HepG2 (cell line): ENCODE results near the gene YIF1A. TPM values are rescaled to one million over a fixed set of nuclear protein-coding genes. Genes with fewer than 3 reads are reported as not detected.

Experiments used
- BCL6 ChIP-seq: IDR thresholded peaks from 2 replicates; pipeline ENCODE4 v1.6.1; 2016; ENCODE audit warnings: missing genetic modification reagents, missing compliant biosample characterization
- CC2D1A ChIP-seq: sonication (generic); formaldehyde crosslinking; IDR thresholded peaks from 2 replicates; pipeline ENCODE4 v1.8.1; 2023; ENCODE audit warnings: mild to moderate bottlenecking, missing genetic modification reagents
- HIVEP1 ChIP-seq: sonication (generic); formaldehyde crosslinking; IDR thresholded peaks from 2 replicates; pipeline ENCODE4 v1.4.0; 2020; ENCODE audit warnings: mild to moderate bottlenecking, missing genetic modification reagents
- KLF12 ChIP-seq: sonication (generic); formaldehyde crosslinking; IDR thresholded peaks from 2 replicates; pipeline ENCODE4 v1.4.0; 2020; ENCODE audit warnings: missing genetic modification reagents, borderline replicate concordance
- MAFG ChIP-seq: sonication (generic); formaldehyde crosslinking; IDR thresholded peaks from 2 replicates; pipeline ENCODE4 v1.5.1; 2020; ENCODE audit warnings: mild to moderate bottlenecking, missing genetic modification reagents
- MLX ChIP-seq: IDR thresholded peaks from 2 replicates; pipeline ENCODE4 v1.6.1; 2016
- MTA1 ChIP-seq: sonication (generic); formaldehyde crosslinking; IDR thresholded peaks from 2 replicates; pipeline ENCODE4 v1.4.0; 2020; ENCODE audit warnings: missing genetic modification reagents, mild to moderate bottlenecking, borderline replicate concordance
- PRDM10 ChIP-seq: sonication (generic); formaldehyde crosslinking; IDR thresholded peaks from 2 replicates; pipeline ENCODE4 v1.4.0; 2020; ENCODE audit warnings: low read depth, missing genetic modification reagents
- TAF15 ChIP-seq: fragments of 200-400 bp; formaldehyde crosslinking; IDR thresholded peaks from one replicate; pipeline ENCODE4 v1.6.1; 2018; ENCODE audit warnings: mild to moderate bottlenecking, low read depth, low read length; ENCODE audit not compliant: poor library complexity, severe bottlenecking
- TEF ChIP-seq: sonication (generic); formaldehyde crosslinking; IDR thresholded peaks from 2 replicates; pipeline ENCODE4 v1.5.0; 2020; ENCODE audit warnings: missing genetic modification reagents
- TGIF2 ChIP-seq: IDR thresholded peaks from 2 replicates; pipeline ENCODE4 v1.6.1; 2016; ENCODE audit warnings: control low read depth, missing compliant biosample characterization
- XRCC5 ChIP-seq: fragments of 200-400 bp; formaldehyde crosslinking; optimal IDR thresholded peaks from 2 replicates; pipeline ENCODE3; 2017; ENCODE audit warnings: mild to moderate bottlenecking, low read length
- ZFP36L1 ChIP-seq: sonication (generic); formaldehyde crosslinking; IDR thresholded peaks from 2 replicates; pipeline ENCODE4 v1.8.0; 2022; ENCODE audit warnings: mild to moderate bottlenecking, missing genetic modification reagents, moderate library complexity
- ZNF10 ChIP-seq: sonication (generic); formaldehyde crosslinking; IDR thresholded peaks from 2 replicates; pipeline ENCODE4 v1.4.0; 2020; ENCODE audit warnings: mild to moderate bottlenecking, low read depth, missing genetic modification reagents, borderline replicate concordance
- ZNF3 ChIP-seq: IDR thresholded peaks from 2 replicates; pipeline ENCODE4 v1.7.0; 2017; ENCODE audit warnings: inconsistent platforms
- ZNF331 ChIP-seq: sonication (generic); formaldehyde crosslinking; IDR thresholded peaks from 2 replicates; pipeline ENCODE4 v1.4.0; 2020; ENCODE audit warnings: missing genetic modification reagents
- ZNF609 ChIP-seq: sonication (generic); formaldehyde crosslinking; IDR thresholded peaks from 2 replicates; pipeline ENCODE4 v1.4.0; 2020; ENCODE audit warnings: mild to moderate bottlenecking, missing genetic modification reagents, borderline replicate concordance
- ZNF709 ChIP-seq: sonication (generic); formaldehyde crosslinking; IDR thresholded peaks from 2 replicates; pipeline ENCODE4 v1.5.0; 2020; ENCODE audit warnings: mild to moderate bottlenecking, missing genetic modification reagents
- ZNF749 ChIP-seq: sonication (generic); formaldehyde crosslinking; IDR thresholded peaks from 2 replicates; pipeline ENCODE4 v1.8.0; 2022; ENCODE audit warnings: mild to moderate bottlenecking, missing genetic modification reagents, moderate library complexity, borderline replicate concordance
- polyA plus RNA-seq, 8 experiments: library from polyadenylated mRNA; depleted of rRNA in 3 of 8; stranded (reverse) in 7 of 8; unstranded in 1 of 8; fragments of >200 nt; fragmentation: Illumina TruSeq in 4 of 8; extraction: Trizol in 4 of 8; gene quantifications; 2 replicates each; pipeline versions ENCODE4 v1.2.1 to v1.2.3, GENCODE V29; 2011 to 2016; ENCODE audit warnings: low read depth in 4 of 8, missing spikeins in 1 of 8, mixed read lengths in 1 of 8; ENCODE audit not compliant: insufficient read depth in 1 of 8
- total RNA-seq, 5 experiments: library from RNA; depleted of rRNA; stranded (reverse); fragments of >200 nt; fragmentation: Illumina TruSeq; extraction: Trizol; gene quantifications; 2 replicates each; pipeline ENCODE4 v1.2.3, GENCODE V29; 2016; ENCODE audit warnings: low read depth in 1 of 5

The YIF1A gene
- total and polyA plus RNA-seq, 2 of the 13 experiments (the other 11 are each of a cell fraction or from before 2014, with no cell fraction given), result 133 to 145 TPM

GRCh38 chr11:66289548-66290329 is 796 bp upstream of the YIF1A start (continued):
- TF ChIP-seq ZNF609 (CRISPR knock-in tag) (no peak), TGIF2 (CRISPR knock-in tag) (peak; percentile 95), CC2D1A (no peak), ZNF749 (CRISPR knock-in tag) (peak; percentile 57; the same call in 1 of the 2 replicates), MTA1 (CRISPR knock-in tag) (no peak), ZFP36L1 (CRISPR knock-in tag) (no peak), TEF (CRISPR knock-in tag) (no peak), PRDM10 (peak; percentile 9; the same call in 1 of the 2 replicates), ZNF709 (CRISPR knock-in tag) (peak; percentile 89; the same call in 1 of the 2 replicates), MAFG (CRISPR knock-in tag) (no peak), ZNF331 (CRISPR knock-in tag) (peak; percentile 62; the same call in 1 of the 2 replicates), KLF12 (CRISPR knock-in tag) (no peak), BCL6 (peak; percentile 9; the same call in 1 of the 2 replicates), MLX (CRISPR knock-in tag) (peak; percentile 29; the same call in 1 of the 2 replicates), XRCC5 (peak; percentile 77), ZNF10 (no peak), TAF15 (no peak), ZNF3 (CRISPR knock-in tag) (0 out of 2 replicates have a peak, but pooled peaks have one; percentile 60), HIVEP1 (0 out of 2 replicates have a peak, but pooled peaks have one; percentile 49)
